A549 (cell line): ENCODE measurements around the gene WNT7A. TPM values are rescaled to one million over a fixed set of nuclear protein-coding genes. Genes with fewer than 3 reads are reported as not detected.

Source experiments
- ATAC-seq, 2 experiments: fragments of 200-7000 bp in 1 of 2; fragments of >200 bp in 1 of 2; cut with Nextera tagmentation in 1 of 2; cut with Tn5 transposase in 1 of 2; 3 replicates each; pipeline versions ENCODE4 v1.8.0 to v1.9.1; 2018 to 2020; ENCODE audit warnings: mild to moderate bottlenecking in 1 of 2, moderate library complexity in 1 of 2
- CTCF ChIA-PET: fragments of 300-600 bp; sonication (Branson Sonifier 250); formaldehyde crosslinking; extraction: SDS; loops from one replicate; lab custom pipeline; 2021; ENCODE audit warnings: antibody characterized with exemption, inconsistent platforms; lab: Yijun Ruan, JAX
- POLR2A ChIA-PET: fragments of 350-600 bp; formaldehyde crosslinking; extraction: SDS; loops from one replicate; lab custom pipeline; 2021; ENCODE audit warnings: antibody characterized with exemption, inconsistent platforms; lab: Yijun Ruan, JAX
- DNase-seq, 2 experiments: peaks; one replicate each; pipeline versions ENCODE4 v3.0.0 to v3.0.0-alpha.2; 2011 to 2016; ENCODE audit warnings: low read depth in 1 of 2, low spot score in 1 of 2
- FAIRE-seq: peaks from 2 replicates; lab custom pipeline; 2011; peaks lifted over from hg19 to GRCh38; lab: Jason Lieb, UNC
- H3K27ac ChIP-seq, 2 experiments: fragments of >200 bp; sonication (Bioruptor Twin); formaldehyde crosslinking; 3 replicates each; pipeline ENCODE4 v1.5.1; 2016 to 2017
- H3K4me1 ChIP-seq: fragments of >200 bp; sonication (Bioruptor Twin); formaldehyde crosslinking; 3 replicates; pipeline ENCODE4 v1.6.1; 2016
- H3K4me2 ChIP-seq: fragments of >200 bp; sonication (Bioruptor Twin); formaldehyde crosslinking; 3 replicates; pipeline ENCODE4 v1.6.1; 2016
- H3K4me3 ChIP-seq: fragments of >200 bp; sonication (Bioruptor Twin); formaldehyde crosslinking; 3 replicates; pipeline ENCODE4 v1.5.1; 2016
- H3K9me3 ChIP-seq: fragments of >200 bp; sonication (Bioruptor Twin); formaldehyde crosslinking; 3 replicates; pipeline ENCODE4 v1.6.1; 2016
- ATOH8 ChIP-seq: fragments of 250-450 bp; sonication (Bioruptor Pico); IDR thresholded peaks from 2 replicates; pipeline ENCODE4 v1.5.0; 2020; ENCODE audit warnings: low read depth, mild to moderate bottlenecking, moderate library complexity
- CBX2 ChIP-seq: fragments of 200-600 bp; sonication (generic); IDR thresholded peaks from 2 replicates; pipeline ENCODE4 v1.6.1; 2016; ENCODE audit warnings: low read depth, mild to moderate bottlenecking, borderline replicate concordance
- CHD2 ChIP-seq: fragments of 150-350 bp; IDR thresholded peaks from 2 replicates; pipeline ENCODE4 v1.6.1; 2014; ENCODE audit warnings: low read length; ENCODE audit not compliant: partially characterized antibody
- EP300 ChIP-seq, 2 experiments: fragments of >200 bp; sonication (Bioruptor Twin); formaldehyde crosslinking; IDR thresholded peaks; 2 replicates in 1 of 2; 3 replicates in 1 of 2; pipeline ENCODE4 v1.6.1; 2016 to 2017
- ESRRA ChIP-seq: fragments of 150-350 bp; IDR thresholded peaks from 2 replicates; pipeline ENCODE4 v1.6.1; 2014; ENCODE audit warnings: mild to moderate bottlenecking, low read length, borderline replicate concordance
- FOSL2 ChIP-seq, 2 experiments: fragments of 450-650 bp in 1 of 2; fragments of >200 bp in 1 of 2; sonication (Bioruptor Twin) in 1 of 2; formaldehyde crosslinking; IDR thresholded peaks; 2 replicates each; pipeline versions ENCODE4 v1.5.0 to v1.6.1; 2016 to 2020; ENCODE audit warnings: mild to moderate bottlenecking in 1 of 2, moderate library complexity in 1 of 2
- FOXS1 ChIP-seq: fragments of 250-450 bp; sonication (Bioruptor Pico); IDR thresholded peaks from 2 replicates; pipeline ENCODE4 v1.5.0; 2020; ENCODE audit warnings: mild to moderate bottlenecking, moderate library complexity
- GATA3 ChIP-seq: IDR thresholded peaks from 2 replicates; pipeline ENCODE4 v1.6.1; 2012; ENCODE audit warnings: borderline replicate concordance
- HES2 ChIP-seq: fragments of >200 bp; sonication (Bioruptor Twin); formaldehyde crosslinking; IDR thresholded peaks from 2 replicates; pipeline ENCODE4 v1.6.1; 2016
- HOXA7 ChIP-seq: fragments of 250-450 bp; sonication (Bioruptor Pico); IDR thresholded peaks from 2 replicates; pipeline ENCODE4 v1.5.0; 2020; ENCODE audit warnings: mild to moderate bottlenecking, moderate library complexity
- JUN ChIP-seq, 2 experiments: fragments of >200 bp; sonication (Bioruptor Twin); formaldehyde crosslinking; IDR thresholded peaks; 2 replicates in 1 of 2; 3 replicates in 1 of 2; pipeline ENCODE4 v1.6.1; 2016 to 2017
- JUNB ChIP-seq: fragments of >200 bp; sonication (Bioruptor Twin); formaldehyde crosslinking; IDR thresholded peaks from 2 replicates; pipeline ENCODE4 v1.6.1; 2016
- KDM5A ChIP-seq: fragments of 200-600 bp; sonication (generic); IDR thresholded peaks from 2 replicates; pipeline ENCODE4 v1.6.1; 2016; ENCODE audit warnings: antibody characterized with exemption, mild to moderate bottlenecking
- MAFK ChIP-seq: fragments of 450-650 bp; IDR thresholded peaks from 2 replicates; pipeline ENCODE4 v1.6.1; 2014; ENCODE audit not compliant: partially characterized antibody
- MAZ ChIP-seq: fragments of 150-350 bp; IDR thresholded peaks from 2 replicates; pipeline ENCODE4 v1.6.1; 2014; ENCODE audit warnings: antibody characterized with exemption, low read depth, low read length, borderline replicate concordance
- NFE2L2 ChIP-seq: fragments of 150-350 bp; conservative IDR thresholded peaks from 2 replicates; pipeline ENCODE4 v1.6.1; 2014; ENCODE audit warnings: low read length
- PHF8 ChIP-seq: fragments of 200-600 bp; sonication (generic); IDR thresholded peaks from 2 replicates; pipeline ENCODE4 v1.6.1; 2016; ENCODE audit warnings: low read depth, mild to moderate bottlenecking, antibody characterized with exemption, moderate library complexity, borderline replicate concordance
- POLR2A ChIP-seq: IDR thresholded peaks from 2 replicates; pipeline ENCODE4 v1.6.1; 2012; ENCODE audit warnings: mild to moderate bottlenecking, low read length
- POLR2AphosphoS2 ChIP-seq: conservative IDR thresholded peaks from 2 replicates; pipeline ENCODE4 v1.6.1; 2012; ENCODE audit warnings: low read length, improper control_type of control experiment, inconsistent platforms
- RARB ChIP-seq: fragments of 250-450 bp; sonication (Bioruptor Pico); IDR thresholded peaks from 2 replicates; pipeline ENCODE4 v1.8.0; 2021; ENCODE audit warnings: mild to moderate bottlenecking, moderate library complexity
- RNF2 ChIP-seq: fragments of 200-600 bp; sonication (generic); IDR thresholded peaks from 2 replicates; pipeline ENCODE4 v1.6.1; 2016; ENCODE audit warnings: low read depth, mild to moderate bottlenecking, antibody characterized with exemption, moderate library complexity, borderline replicate concordance
- SMC3 ChIP-seq: fragments of >200 bp; sonication (Bioruptor Twin); formaldehyde crosslinking; IDR thresholded peaks from 3 replicates; pipeline ENCODE4 v1.6.1; 2018; ENCODE audit warnings: inconsistent platforms
- TFCP2L1 ChIP-seq: fragments of 250-450 bp; sonication (Bioruptor Pico); IDR thresholded peaks from 2 replicates; pipeline ENCODE4 v1.5.0; 2021; ENCODE audit warnings: mild to moderate bottlenecking
- TP53 ChIP-seq: fragments of 250-450 bp; sonication (Bioruptor Pico); IDR thresholded peaks from 2 replicates; pipeline ENCODE4 v1.5.0; 2021; ENCODE audit warnings: mild to moderate bottlenecking, moderate library complexity
- USF2 ChIP-seq: fragments of 450-650 bp; IDR thresholded peaks from 2 replicates; pipeline ENCODE4 v1.6.1; 2014; ENCODE audit warnings: antibody characterized with exemption
- ZFP36 ChIP-seq: fragments of 450-650 bp; IDR thresholded peaks from 2 replicates; pipeline ENCODE4 v1.6.1; 2014; ENCODE audit warnings: borderline replicate concordance; ENCODE audit not compliant: partially characterized antibody
- WGBS: methylation state at CpG from one replicate; pipeline ENCODE4 v1.1.6; 2017; ENCODE audit errors: missing lambda C conversion rate; 5-methylcytosine and 5-hydroxymethylcytosine counted together
- polyA plus RNA-seq, 4 experiments: library from polyadenylated mRNA; depleted of rRNA in 3 of 4; stranded (reverse); fragments of >200 nt; fragmentation: RNase III in 1 of 4; extraction: RNeasy Plus Mini Kit Qiagen cat#74134 plus additional on column Dnase treatment in 1 of 4; gene quantifications; 2 replicates in 3 of 4; 3 replicates in 1 of 4; pipeline ENCODE4 v1.2.3, GENCODE V29; 2011 to 2017
- TF ChIP-seq, protein P1 (sequence below): IDR thresholded peaks from 2 replicates; pipeline ENCODE4 v1.6.1; 2012

Gene WNT7A
- polyA plus RNA-seq, 2 of the 4 experiments (the other 2 are of a cell fraction), result 0.03 TPM

DNA sequence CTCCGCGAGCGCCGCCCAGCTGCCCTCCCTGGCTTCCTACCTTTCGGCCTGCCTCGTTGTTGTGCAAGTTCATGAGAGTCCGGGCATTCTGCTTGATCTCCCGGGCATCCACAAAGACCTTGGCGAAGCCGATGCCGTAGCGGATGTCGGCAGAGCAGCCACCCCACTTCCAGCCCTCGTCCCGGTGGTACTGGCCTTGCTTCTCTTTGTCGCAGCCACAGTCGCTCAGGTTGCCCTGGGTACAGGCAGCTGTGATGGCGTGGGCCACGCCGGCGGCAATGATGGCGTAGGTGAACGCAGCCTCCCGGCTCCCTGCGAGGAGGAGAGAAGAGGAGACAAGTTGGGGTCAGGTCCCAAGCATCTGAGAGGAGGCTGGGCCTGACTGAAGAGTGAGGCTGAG is 25.4 kb downstream of the WNT7A start:
- ChIA-PET POLR2A (no interaction called here), CTCF (interaction anchor here (1.1 kb wide), 1 partner anchor 197 kb away, joined by 4 read pairs; no protein-coding TSS in a partner anchor)
- Histone ChIP-seq H3K4me3 (no peak overlapping the region), H3K27ac (no peak overlapping the region), H3K9me3 (no peaks in the 10 kb centered on the region), H3K4me1 (no peaks in the 10 kb centered on the region), H3K4me2 (no peak overlapping the region)
- no peak for ATAC-seq
- FAIRE-seq, result no peak
- no peak for DNase-seq
- TF ChIP-seq POLR2A (no peak), JUNB (no peak), EP300 (IDR thresholded peaks at IDR 0.05) (no peak), RNF2 (no peak), KDM5A (no peak), TP53 (CRISPR knock-in tag) (no peak), GATA3 (no peak), ATOH8 (CRISPR knock-in tag) (no peak), MAZ (no peak), NFE2L2 (no peak), HES2 (no peak), CHD2 (no peak), USF2 (no peak)
- WGBS, result 84% methylated on average over 25 of the region's 25 CpGs

DNA sequence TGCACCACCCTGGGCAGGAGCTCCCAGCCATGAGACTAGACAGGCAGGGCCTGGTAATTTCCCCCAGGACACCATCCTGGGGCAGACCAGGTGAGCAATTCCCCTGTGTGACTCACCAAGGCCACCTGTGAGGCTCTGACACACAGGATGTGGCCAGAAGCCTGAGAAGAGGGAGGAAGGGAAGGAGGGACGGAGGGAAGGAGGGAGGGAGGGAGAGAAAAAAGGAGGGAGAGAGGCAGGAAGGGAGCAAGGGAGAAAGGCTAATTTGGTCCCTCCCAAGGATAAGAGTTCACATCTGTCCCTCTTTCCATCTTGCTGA is 25.9 kb downstream of the WNT7A start:
- DNase-seq, result no peak
- Histone ChIP-seq H3K27ac (no peak overlapping the region), H3K4me1 (no peaks in the 10 kb centered on the region), H3K4me2 (no peak overlapping the region)
- 29% methylated on average over 1 of the region's 1 CpG for WGBS
- TF ChIP-seq HOXA7 (CRISPR knock-in tag) (no peak), FOXS1 (CRISPR knock-in tag) (no peak), JUN (IDR thresholded peaks at IDR 0.05) (no peak), MAFK (no peak), TFCP2L1 (no peak), CHD2 (no peak), SMC3 (no peak), ZFP36 (no peak), RARB (CRISPR knock-in tag) (no peak), FOSL2 (IDR thresholded peaks at IDR 0.05) (no peak), FOSL2 (CRISPR knock-in tag; IDR thresholded peaks at IDR 0.05) (no peak), ESRRA (no peak), PHF8 (no peak), POLR2AphosphoS2 (no peak), GATA3 (no peak), RNF2 (no peak), CBX2 (no peak)
- TF ChIP-seq, protein P1, sequence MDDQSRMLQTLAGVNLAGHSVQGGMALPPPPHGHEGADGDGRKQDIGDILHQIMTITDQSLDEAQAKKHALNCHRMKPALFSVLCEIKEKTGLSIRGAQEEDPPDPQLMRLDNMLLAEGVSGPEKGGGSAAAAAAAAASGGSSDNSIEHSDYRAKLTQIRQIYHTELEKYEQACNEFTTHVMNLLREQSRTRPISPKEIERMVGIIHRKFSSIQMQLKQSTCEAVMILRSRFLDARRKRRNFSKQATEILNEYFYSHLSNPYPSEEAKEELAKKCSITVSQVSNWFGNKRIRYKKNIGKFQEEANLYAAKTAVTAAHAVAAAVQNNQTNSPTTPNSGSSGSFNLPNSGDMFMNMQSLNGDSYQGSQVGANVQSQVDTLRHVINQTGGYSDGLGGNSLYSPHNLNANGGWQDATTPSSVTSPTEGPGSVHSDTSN, result no peak
- TF ChIP-seq, all 56 proteins: peak for 0
- no peak overlapping the region for H3K4me3 ChIP-seq
- POLR2A ChIA-PET, result no interaction called here
- FAIRE-seq (no peak), ATAC-seq (no peak)
- H3K9me3 ChIP-seq, result no peaks in the 10 kb centered on the region
- CTCF ChIA-PET, result interaction anchor here (1.1 kb wide), 1 partner anchor 196 kb away, joined by 4 read pairs; no protein-coding TSS in a partner anchor
